Testis (tissue), 2 donors: Measurements from ENCODE around the gene PPTC7.

Source experiments
- CTCF ChIP-seq, 3 experiments: fragments of 450-650 bp in 2 of 3; fragments of 200-600 bp in 1 of 3; sonication (generic) in 1 of 3; IDR thresholded peaks; one replicate each; pipeline ENCODE4 v1.5.1; 2016 to 2019; ENCODE audit warnings: antibody characterized with exemption in 3 of 3, mild to moderate bottlenecking in 2 of 3, moderate library complexity in 1 of 3
- POLR2A ChIP-seq: fragments of 450-650 bp; IDR thresholded peaks from one replicate; pipeline ENCODE4 v1.6.1; 2017; ENCODE audit warnings: antibody characterized with exemption, mild to moderate bottlenecking, moderate library complexity

- TF ChIP-seq CTCF (IDR thresholded peaks at IDR 0.05) = no peak
- TF ChIP-seq POLR2A = no peak
These were observed 48.3 kb downstream of the PPTC7 start for GRCh38 chr12:110534811-110535210.
